HEK293T (cell line): Measurements from ENCODE around the gene ATP10A.

Experiments
- CTCF ChIA-PET: fragments of 350-600 bp; formaldehyde crosslinking; extraction: SDS; loops from one replicate; lab custom pipeline; 2021; ENCODE audit warnings: antibody characterized with exemption, inconsistent platforms; lab: Yijun Ruan, JAX
- POLR2A ChIA-PET: fragments of 350-600 bp; formaldehyde crosslinking; extraction: SDS; loops from one replicate; lab custom pipeline; 2020; ENCODE audit warnings: antibody characterized with exemption, inconsistent platforms; lab: Yijun Ruan, JAX
- DNase-seq: peaks from one replicate; pipeline ENCODE4 v3.0.0; 2012; ENCODE audit warnings: mixed read lengths; ENCODE audit errors: extremely low spot score
- ARNT ChIP-seq: fragments of 450-650 bp; IDR thresholded peaks from 2 replicates; pipeline ENCODE4 v1.6.1; 2017; ENCODE audit warnings: mild to moderate bottlenecking
- BHLHE40 ChIP-seq: fragments of 450-650 bp; IDR thresholded peaks from 2 replicates; pipeline ENCODE4 v1.6.1; 2016; ENCODE audit warnings: mild to moderate bottlenecking, moderate library complexity, borderline replicate concordance
- CTBP1 ChIP-seq: fragments of 450-650 bp; IDR thresholded peaks from 2 replicates; pipeline ENCODE4 v1.6.1; 2016; ENCODE audit warnings: borderline replicate concordance
- ELF4 ChIP-seq: fragments of 450-650 bp; IDR thresholded peaks from 2 replicates; pipeline ENCODE4 v1.6.1; 2017; ENCODE audit warnings: antibody characterized with exemption
- FOXA1 ChIP-seq: fragments of 450-650 bp; IDR thresholded peaks from 2 replicates; pipeline ENCODE4 v1.6.1; 2016; ENCODE audit warnings: mild to moderate bottlenecking
- FOXK2 ChIP-seq: fragments of 450-650 bp; IDR thresholded peaks from 2 replicates; pipeline ENCODE4 v1.6.1; 2016; ENCODE audit warnings: mild to moderate bottlenecking
- FOXM1 ChIP-seq: fragments of 450-650 bp; IDR thresholded peaks from 2 replicates; pipeline ENCODE4 v1.6.1; 2017; ENCODE audit warnings: mild to moderate bottlenecking, borderline replicate concordance
- HDGF ChIP-seq: fragments of 450-650 bp; IDR thresholded peaks from 2 replicates; pipeline ENCODE4 v1.6.1; 2017; ENCODE audit warnings: antibody characterized with exemption, borderline replicate concordance
- L3MBTL2 ChIP-seq: fragments of 450-650 bp; conservative IDR thresholded peaks from 2 replicates; pipeline ENCODE4 v1.6.1; 2016; ENCODE audit warnings: mild to moderate bottlenecking
- LEF1 ChIP-seq: fragments of 450-650 bp; IDR thresholded peaks from 2 replicates; pipeline ENCODE4 v1.6.1; 2017; ENCODE audit warnings: mild to moderate bottlenecking, borderline replicate concordance
- NFRKB ChIP-seq: fragments of 450-650 bp; IDR thresholded peaks from 2 replicates; pipeline ENCODE4 v1.6.1; 2016; ENCODE audit warnings: mild to moderate bottlenecking, moderate library complexity
- PKNOX1 ChIP-seq: fragments of 450-650 bp; IDR thresholded peaks from 2 replicates; pipeline ENCODE4 v1.6.1; 2016
- SP1 ChIP-seq: fragments of 450-650 bp; IDR thresholded peaks from 2 replicates; pipeline ENCODE4 v1.6.1; 2017
- SUZ12 ChIP-seq: fragments of 450-650 bp; IDR thresholded peaks from 2 replicates; pipeline ENCODE4 v1.6.1; 2016; ENCODE audit warnings: mild to moderate bottlenecking
- TARDBP ChIP-seq: fragments of 450-650 bp; IDR thresholded peaks from 2 replicates; pipeline ENCODE4 v1.6.1; 2016
- ZNF384 ChIP-seq: fragments of 450-650 bp; IDR thresholded peaks from 2 replicates; pipeline ENCODE4 v1.6.1; 2016

ATP10A gene

GRCh38 chr15:25665913-25666312, 197.2 kb downstream of the ATP10A start:
- TF ChIP-seq BHLHE40 = no peak
- TF ChIP-seq SP1 = no peak
- TF ChIP-seq ZNF384 = no peak
- TF ChIP-seq HDGF = no peak
- TF ChIP-seq FOXA1 = no peak
- TF ChIP-seq TARDBP = no peak
- no peak for TF ChIP-seq PKNOX1
- TF ChIP-seq ELF4 = no peak
- no peak for TF ChIP-seq SUZ12
- TF ChIP-seq LEF1 = no peak
- no peak for TF ChIP-seq ARNT
- TF ChIP-seq CTBP1 = no peak
- TF ChIP-seq L3MBTL2 = no peak
- TF ChIP-seq FOXM1 = no peak
- no peak for TF ChIP-seq NFRKB
- no peak for TF ChIP-seq FOXK2
- no peak for DNase-seq
- ChIA-PET POLR2A (no interaction called here), CTCF (interaction anchor here (0.9 kb wide), 1 partner anchor 44 kb away, joined by 3 read pairs; no protein-coding TSS in a partner anchor)

GRCh38 chr15:25664761-25665160, 198.4 kb downstream of the ATP10A start:
- ChIA-PET CTCF (interaction anchor here (0.7 kb wide), 1 partner anchor 1786 kb away, joined by 3 read pairs; no protein-coding TSS in a partner anchor), POLR2A (no interaction called here)
- TF ChIP-seq L3MBTL2 (no peak), NFRKB (no peak), FOXM1 (no peak), FOXA1 (no peak), ELF4 (no peak), HDGF (no peak), SUZ12 (no peak), ARNT (no peak), BHLHE40 (no peak), CTBP1 (no peak), FOXK2 (no peak), ZNF384 (no peak), PKNOX1 (no peak), TARDBP (no peak), LEF1 (no peak), SP1 (no peak)
- DNase-seq = no peak

- TF ChIP-seq LEF1 = no peak
- TF ChIP-seq CTBP1 = no peak
- TF ChIP-seq FOXK2 = no peak
- TF ChIP-seq ZNF384 = no peak
- TF ChIP-seq PKNOX1 = no peak
- no peak for TF ChIP-seq BHLHE40
- no peak for TF ChIP-seq ARNT
- TF ChIP-seq NFRKB = no peak
- no peak for TF ChIP-seq FOXM1
- ChIA-PET POLR2A (no interaction called here), CTCF (no interaction called here)
- DNase-seq = no peak
These were observed 199.6 kb downstream of the ATP10A start for GRCh38 chr15:25663515-25663914.

- ChIA-PET CTCF (no interaction called here), POLR2A (no interaction called here)
- no peak for DNase-seq
- TF ChIP-seq TARDBP (no peak), NFRKB (no peak), SP1 (no peak), HDGF (no peak), ELF4 (no peak), ZNF384 (no peak), LEF1 (no peak), L3MBTL2 (no peak), CTBP1 (no peak), FOXA1 (no peak), PKNOX1 (no peak)
These were observed 201.2 kb downstream of the ATP10A start for GRCh38 chr15:25661898-25662297.

- CTCF ChIA-PET = no interaction called here
- POLR2A ChIA-PET = no interaction called here
- TF ChIP-seq SUZ12 = no peak
- TF ChIP-seq FOXA1 = no peak
- TF ChIP-seq ELF4 = no peak
- no peak for TF ChIP-seq TARDBP
- TF ChIP-seq LEF1 = no peak
- no peak for TF ChIP-seq NFRKB
- no peak for TF ChIP-seq FOXK2
- TF ChIP-seq SP1 = no peak
- TF ChIP-seq HDGF = no peak
- no peak for TF ChIP-seq FOXM1
- TF ChIP-seq ZNF384 = no peak
- TF ChIP-seq ARNT = no peak
- TF ChIP-seq L3MBTL2 = no peak
- TF ChIP-seq PKNOX1 = no peak
- TF ChIP-seq CTBP1 = no peak
- no peak for TF ChIP-seq BHLHE40
These were observed 203.9 kb downstream of the ATP10A start for GRCh38 chr15:25659251-25659650.

More at GRCh38 chr15:25659251-25659650, 203.9 kb downstream of the ATP10A start:
- DNase-seq = no peak
